Measurements from ENCODE around the gene HOXD4.

The HOXD4 gene

GRCh38 chr2:176142281-176142680, 9.1 kb upstream of the HOXD4 start:
- DNase-seq = no peak

GRCh38 chr2:176145085-176145969, 6.0 kb upstream of the HOXD4 start:
- no peak for DNase-seq

- no peak for DNase-seq
Measured at GRCh38 chr2:176146101-176146500, 5.2 kb upstream of the HOXD4 start.

GRCh38 chr2:176146645-176147044, 4.7 kb upstream of the HOXD4 start:
- peak; percentile 29 for DNase-seq

GRCh38 chr2:176147210-176147799, 4.0 kb upstream of the HOXD4 start:
- peak; percentile 26 for DNase-seq

GRCh38 chr2:176147800-176148496, 3.4 kb upstream of the HOXD4 start:
- DNase-seq = peak; percentile 32

GRCh38 chr2:176148751-176149421, 2.5 kb upstream of the HOXD4 start:
- DNase-seq = peak; percentile 50

GRCh38 chr2:176149481-176149938, 1.8 kb upstream of the HOXD4 start:
- peak; percentile 28 for DNase-seq

GRCh38 chr2:176149939-176150583, 1.3 kb upstream of the HOXD4 start:
- DNase-seq = peak; percentile 45

GRCh38 chr2:176150584-176151441, 537 bp upstream of the HOXD4 start:
- DNase-seq = no peak

GRCh38 chr2:176152350-176153181, 1.2 kb downstream of the HOXD4 start:
- DNase-seq = no peak

- DNase-seq = no peak
Measured at GRCh38 chr2:176154576-176155252, 3.4 kb downstream of the HOXD4 start.

GRCh38 chr2:176155356-176156044, 4.2 kb downstream of the HOXD4 start:
- no peak for DNase-seq

- DNase-seq = no peak
Measured at GRCh38 chr2:176156301-176156806, 5.0 kb downstream of the HOXD4 start.

GRCh38 chr2:176156807-176157498, 5.6 kb downstream of the HOXD4 start, which contains the start of gene HOXD3:
Gene HOXD3 (plus strand): TSS chr2:176157307. CDS start chr2:176169115, 11,808 bp downstream.
- DNase-seq = peak; percentile 54

GRCh38 chr2:176157499-176158185, 6.3 kb downstream of the HOXD4 start:
- DNase-seq = peak; percentile 77

GRCh38 chr2:176158186-176158591, 6.8 kb downstream of the HOXD4 start:
- no peak for DNase-seq

Data from eye (tissue), 1 donor.